ENCODE data around the gene RAB17. TPM values are rescaled to one million over a fixed set of nuclear protein-coding genes. Genes with fewer than 3 reads are reported as not detected.

RAB17 gene
- total and polyA plus RNA-seq, 4 donors, result 19.3 to 73.3 (median 46.4) TPM

GRCh38 chr2:237538001-237538720 is 52.4 kb downstream of the RAB17 start:
- H3K4me3 ChIP-seq, result no peak overlapping the region
- peaks cover 0 to 8% (median 0%) of the 10 kb centered on the region in 4 donors for H3K36me3 ChIP-seq (ENCODE audit: control insufficient read depth in 4 of 4, insufficient read depth in 4 of 4, low read length in 4 of 4)
- H3K27me3 ChIP-seq (ENCODE audit: control insufficient read depth in 3 of 3, insufficient read depth in 3 of 3, low read length in 2 of 3), result peaks cover 0 to 3% (median 0%) of the 10 kb centered on the region in 3 donors
- H3K27ac ChIP-seq (ENCODE audit: low read depth in 1 of 2, low read length in 1 of 2), result no peak overlapping the region
- WGBS, 2 donors, result 76% methylated on average over 29 of the region's 29 CpGs
- H3K9me3 ChIP-seq (ENCODE audit: control insufficient read depth in 4 of 4, insufficient read depth in 3 of 4, low read length in 3 of 4), result peaks cover 0 to 1% (median 0%) of the 10 kb centered on the region in 4 donors
- peaks cover 0 to 2% (median 0%) of the 10 kb centered on the region in 5 donors for H3K4me1 ChIP-seq (ENCODE audit: control insufficient read depth in 5 of 5, insufficient read depth in 5 of 5, low read length in 5 of 5)
- DNase-seq (no peak), ATAC-seq (ENCODE audit: insufficient read depth, low FRiP score) (no peak)
- no peak overlapping the region for H3K9ac ChIP-seq (ENCODE audit: insufficient read depth in 1 of 2, low read length in 2 of 2)
- no peak for TF ChIP-seq CTCF (IDR thresholded peaks at IDR 0.05; ENCODE audit: control extremely low read depth, extremely low read depth)

GRCh38 chr2:237536617-237537016 is 53.9 kb downstream of the RAB17 start:
- ATAC-seq (ENCODE audit: insufficient read depth, low FRiP score) (no peak), DNase-seq (no peak)
- peaks cover 0 to 2% (median 0%) of the 10 kb centered on the region in 5 donors for H3K4me1 ChIP-seq (ENCODE audit: control insufficient read depth in 5 of 5, insufficient read depth in 5 of 5, low read length in 5 of 5)
- peaks cover 0 to 11% (median 0%) of the 10 kb centered on the region in 4 donors for H3K36me3 ChIP-seq (ENCODE audit: control insufficient read depth in 4 of 4, insufficient read depth in 4 of 4, low read length in 4 of 4)
- no peak overlapping the region for H3K9ac ChIP-seq (ENCODE audit: insufficient read depth in 1 of 2, low read length in 2 of 2)
- peaks cover 0 to 1% (median 0%) of the 10 kb centered on the region in 4 donors for H3K9me3 ChIP-seq (ENCODE audit: control insufficient read depth in 4 of 4, insufficient read depth in 3 of 4, low read length in 3 of 4)
- 93 to 95% methylated on average over 9 of the region's 9 CpGs for WGBS, 2 donors
- no peak for TF ChIP-seq CTCF (IDR thresholded peaks at IDR 0.05; ENCODE audit: control extremely low read depth, extremely low read depth)
- no peak overlapping the region for H3K4me3 ChIP-seq
- H3K27ac ChIP-seq (ENCODE audit: low read depth in 1 of 2, low read length in 1 of 2), result no peak overlapping the region
- peaks cover 0 to 3% (median 0%) of the 10 kb centered on the region in 3 donors for H3K27me3 ChIP-seq (ENCODE audit: control insufficient read depth in 3 of 3, insufficient read depth in 3 of 3, low read length in 2 of 3)

GRCh38 chr2:237536083-237536415 is 54.5 kb downstream of the RAB17 start:
- H3K9ac ChIP-seq (ENCODE audit: insufficient read depth in 1 of 2, low read length in 2 of 2), result no peak overlapping the region

More at GRCh38 chr2:237536083-237536415, 54.5 kb downstream of the RAB17 start:
- Histone ChIP-seq H3K9me3 (ENCODE audit: control insufficient read depth in 4 of 4, insufficient read depth in 3 of 4, low read length in 3 of 4) (peaks cover 0 to 1% (median 0%) of the 10 kb centered on the region in 4 donors), H3K27ac (ENCODE audit: low read depth in 1 of 2, low read length in 1 of 2) (no peak overlapping the region), H3K27me3 (ENCODE audit: control insufficient read depth in 3 of 3, insufficient read depth in 3 of 3, low read length in 2 of 3) (peaks cover 0 to 3% (median 0%) of the 10 kb centered on the region in 3 donors), H3K4me1 (ENCODE audit: control insufficient read depth in 5 of 5, insufficient read depth in 5 of 5, low read length in 5 of 5) (peaks cover 0 to 2% (median 0%) of the 10 kb centered on the region in 5 donors), H3K36me3 (ENCODE audit: control insufficient read depth in 4 of 4, insufficient read depth in 4 of 4, low read length in 4 of 4) (peaks cover 0 to 9% (median 0%) of the 10 kb centered on the region in 4 donors), H3K4me3 (no peak overlapping the region)
- ATAC-seq (ENCODE audit: insufficient read depth, low FRiP score) (no peak), DNase-seq (no peak)
- 76 to 96% methylated on average over 5 of the region's 5 CpGs for WGBS, 2 donors
- TF ChIP-seq CTCF (IDR thresholded peaks at IDR 0.05; ENCODE audit: control extremely low read depth, extremely low read depth), result no peak

Measured in lung (tissue), 12 donors.